KOPT-K1 (cell line): ENCODE results near the gene CEMP1.

Experiments
- H3K27ac ChIP-seq: fragments of 200-600 bp; sonication (generic); 2 replicates; pipeline ENCODE4 v1.5.1; 2016; ENCODE audit warnings: antibody characterized with exemption, mild to moderate bottlenecking, low read depth, low read length; ENCODE audit not compliant: poor library complexity, severe bottlenecking
- H3K36me3 ChIP-seq: fragments of 200-600 bp; sonication (generic); 2 replicates; pipeline ENCODE4 v1.5.1; 2017; ENCODE audit warnings: antibody characterized with exemption, mild to moderate bottlenecking, low read length, moderate library complexity; ENCODE audit not compliant: insufficient read depth
- H3K9me3 ChIP-seq: fragments of 200-600 bp; sonication (generic); 2 replicates; pipeline ENCODE4 v1.5.1; 2017; ENCODE audit warnings: antibody characterized with exemption, low read length, mild to moderate bottlenecking; ENCODE audit not compliant: insufficient read depth, poor library complexity, severe bottlenecking

Gene CEMP1

GRCh38 chr16:2490190-2491105 lies 40.8 kb downstream of the CEMP1 start:
- H3K27ac ChIP-seq: no peak overlapping the region
- H3K36me3 ChIP-seq: no peaks in the 10 kb centered on the region; the same call in 1 of the 2 replicates
- no peaks in the 10 kb centered on the region for H3K9me3 ChIP-seq

GRCh38 chr16:2489581-2489980 lies 41.6 kb downstream of the CEMP1 start:
- no peaks in the 10 kb centered on the region; the same call in 1 of the 2 replicates for H3K36me3 ChIP-seq
- H3K27ac ChIP-seq: no peak overlapping the region
- no peaks in the 10 kb centered on the region for H3K9me3 ChIP-seq

GRCh38 chr16:2487903-2488531 lies 43.2 kb downstream of the CEMP1 start:
- Histone ChIP-seq H3K9me3 (no peaks in the 10 kb centered on the region), H3K36me3 (no peaks in the 10 kb centered on the region), H3K27ac (peak overlapping the region; percentile 0)

- H3K9me3 ChIP-seq: no peaks in the 10 kb centered on the region
- H3K27ac ChIP-seq: no peak overlapping the region
- no peaks in the 10 kb centered on the region for H3K36me3 ChIP-seq
Measured at GRCh38 chr16:2487517-2487842, 43.7 kb downstream of the CEMP1 start.

GRCh38 chr16:2486645-2487516 lies 44.3 kb downstream of the CEMP1 start:
- Histone ChIP-seq H3K9me3 (no peaks in the 10 kb centered on the region), H3K36me3 (no peaks in the 10 kb centered on the region), H3K27ac (no peak overlapping the region)

- no peak overlapping the region for H3K27ac ChIP-seq
- no peaks in the 10 kb centered on the region for H3K36me3 ChIP-seq
- no peaks in the 10 kb centered on the region for H3K9me3 ChIP-seq
Measured at GRCh38 chr16:2485811-2486507, 45.2 kb downstream of the CEMP1 start.

- H3K27ac ChIP-seq: no peak overlapping the region
Measured at GRCh38 chr16:2484898-2485508, 46.2 kb downstream of the CEMP1 start.

GRCh38 chr16:2483939-2484897 lies 47.0 kb downstream of the CEMP1 start:
- H3K27ac ChIP-seq: no peak overlapping the region

More at GRCh38 chr16:2484898-2485508, 46.2 kb downstream of the CEMP1 start:
- Histone ChIP-seq H3K36me3 (no peaks in the 10 kb centered on the region), H3K9me3 (no peaks in the 10 kb centered on the region)

GRCh38 chr16:2482708-2483534 lies 48.3 kb downstream of the CEMP1 start:
- Histone ChIP-seq H3K9me3 (no peaks in the 10 kb centered on the region), H3K27ac (no peak overlapping the region), H3K36me3 (no peaks in the 10 kb centered on the region)

More at GRCh38 chr16:2483939-2484897, 47.0 kb downstream of the CEMP1 start:
- Histone ChIP-seq H3K36me3 (no peaks in the 10 kb centered on the region), H3K9me3 (no peaks in the 10 kb centered on the region)

- H3K9me3 ChIP-seq: no peaks in the 10 kb centered on the region
- H3K36me3 ChIP-seq: no peaks in the 10 kb centered on the region
- no peak overlapping the region for H3K27ac ChIP-seq
Measured at GRCh38 chr16:2482249-2482648, 49.0 kb downstream of the CEMP1 start.

GRCh38 chr16:2481676-2482075 lies 49.5 kb downstream of the CEMP1 start:
- Histone ChIP-seq H3K27ac (no peak overlapping the region), H3K36me3 (no peaks in the 10 kb centered on the region), H3K9me3 (no peaks in the 10 kb centered on the region)

- Histone ChIP-seq H3K9me3 (no peaks in the 10 kb centered on the region), H3K27ac (no peak overlapping the region), H3K36me3 (no peaks in the 10 kb centered on the region)
Measured at GRCh38 chr16:2480948-2481347, 50.3 kb downstream of the CEMP1 start.
